GM12891 (cell line): ENCODE results near the gene TMTC1.

Experiments used
- PAX5 ChIP-seq: IDR thresholded peaks from 2 replicates; pipeline ENCODE4 v1.6.1; 2011; ENCODE audit warnings: low read length, moderate library complexity, mild to moderate bottlenecking; ENCODE audit not compliant: insufficient read depth, severe bottlenecking
- POLR2A ChIP-seq: IDR thresholded peaks from 2 replicates; pipeline ENCODE4 v1.6.1; 2011; ENCODE audit warnings: low read depth, low read length, control low read depth
- POLR2AphosphoS5 ChIP-seq: IDR thresholded peaks from 2 replicates; pipeline ENCODE4 v1.6.1; 2011; ENCODE audit warnings: low read depth, low read length, control low read depth
- SPI1 ChIP-seq: IDR thresholded peaks from 2 replicates; pipeline ENCODE4 v1.6.1; 2011; ENCODE audit warnings: low read depth, low read length, control low read depth
- TAF1 ChIP-seq: IDR thresholded peaks from 2 replicates; pipeline ENCODE4 v1.6.1; 2011; ENCODE audit warnings: low read depth, low read length, control low read depth

GRCh38 chr12:29650371-29650770, 133.4 kb downstream of the TMTC1 start:
- TF ChIP-seq POLR2A (no peak), PAX5 (no peak), SPI1 (no peak), POLR2AphosphoS5 (no peak), TAF1 (no peak)
